Lung (tissue), 12 donors: ENCODE results near the gene ANTXR2. TPM values are rescaled to one million over a fixed set of nuclear protein-coding genes. Genes with fewer than 3 reads are reported as not detected.

Experiments used
- ATAC-seq: fragments of 200-7000 bp; cut with Tn5 transposase; one replicate; pipeline ENCODE4 v1.9.1; 2020; ENCODE audit warnings: moderate number of reproducible peaks; ENCODE audit not compliant: insufficient read depth, low FRiP score
- DNase-seq, 3 donors: peaks; one replicate each; pipeline ENCODE4 v3.0.0-alpha.2; 2013 to 2017
- H3K27ac ChIP-seq, 2 donors: one replicate each; pipeline ENCODE4 v1.5.1; 2013; ENCODE audit warnings: mild to moderate bottlenecking in 2 of 2, moderate library complexity in 2 of 2, control low read depth in 1 of 2, inconsistent platforms in 1 of 2, low read depth in 1 of 2, low read length in 1 of 2
- H3K27me3 ChIP-seq, 3 donors: one replicate each; pipeline ENCODE4 v1.5.1; 2013; ENCODE audit warnings: low read length in 2 of 3; ENCODE audit not compliant: control insufficient read depth in 3 of 3, insufficient read depth in 3 of 3
- H3K36me3 ChIP-seq, 4 donors: one replicate each; pipeline ENCODE4 v1.5.1; 2013; ENCODE audit warnings: low read length in 4 of 4, mild to moderate bottlenecking in 1 of 4, moderate library complexity in 1 of 4; ENCODE audit not compliant: control insufficient read depth in 4 of 4, insufficient read depth in 4 of 4
- H3K4me1 ChIP-seq, 5 donors: one replicate each; pipeline ENCODE4 v1.5.1; 2013; ENCODE audit warnings: low read length in 5 of 5, mild to moderate bottlenecking in 2 of 5, moderate library complexity in 1 of 5; ENCODE audit not compliant: control insufficient read depth in 5 of 5, insufficient read depth in 5 of 5
- H3K4me3 ChIP-seq: one replicate; pipeline ENCODE4 v1.5.1; 2013; ENCODE audit warnings: mild to moderate bottlenecking, control low read depth, moderate library complexity
- H3K9ac ChIP-seq, 2 donors: one replicate each; pipeline ENCODE4 v1.5.1; 2013; ENCODE audit warnings: low read length in 2 of 2, control low read depth in 1 of 2; ENCODE audit not compliant: insufficient read depth in 1 of 2
- H3K9me3 ChIP-seq, 4 donors: one replicate each; pipeline ENCODE4 v1.5.1; 2013; ENCODE audit warnings: low read length in 3 of 4, mild to moderate bottlenecking in 1 of 4, moderate library complexity in 1 of 4; ENCODE audit not compliant: control insufficient read depth in 4 of 4, insufficient read depth in 3 of 4
- WGBS, 2 donors: extraction: QIAGEN DNeasy Blood & Tissue Kit; methylation state at CpG; one replicate each; pipeline ENCODE4 v1.1.7; 2013; 5-methylcytosine and 5-hydroxymethylcytosine counted together
- polyA plus RNA-seq, 2 donors: library from polyadenylated mRNA; stranded (reverse); fragments of 200-250 nt; gene quantifications; one replicate each; pipeline ENCODE4 v1.2.1, GENCODE V29; 2013
- total RNA-seq, 2 donors: library from RNA; depleted of rRNA in 1 of 2; stranded (reverse); fragments of >200 nt in 1 of 2; gene quantifications; one replicate each; pipeline ENCODE4 v1.2.1, GENCODE V29; 2014 to 2021
- TF ChIP-seq, protein P1 (sequence below): IDR thresholded peaks from 2 replicates; pipeline ENCODE4 v1.5.1; 2012; ENCODE audit warnings: mild to moderate bottlenecking; ENCODE audit errors: control extremely low read depth, extremely low read depth
- donor health status: control.
- donor health status: control.
- donor health status: Bipolar disorder and iron deficiency.
- donor health status: healthy.
- donor health status: DM: yes; HTN: yes; CAD: no.

The ANTXR2 gene
- total and polyA plus RNA-seq, 4 donors, result 4.8 to 47.2 (median 28.6) TPM

- Histone ChIP-seq H3K4me1 (peaks cover 0 to 3% (median 0%) of the 10 kb centered on the region in 5 donors), H3K9me3 (no peaks in the 10 kb centered on the region), H3K4me3 (no peak overlapping the region), H3K9ac (no peak overlapping the region), H3K27me3 (no peaks in the 10 kb centered on the region), H3K36me3 (no peaks in the 10 kb centered on the region), H3K27ac (no peak overlapping the region)
- TF ChIP-seq, protein P1, sequence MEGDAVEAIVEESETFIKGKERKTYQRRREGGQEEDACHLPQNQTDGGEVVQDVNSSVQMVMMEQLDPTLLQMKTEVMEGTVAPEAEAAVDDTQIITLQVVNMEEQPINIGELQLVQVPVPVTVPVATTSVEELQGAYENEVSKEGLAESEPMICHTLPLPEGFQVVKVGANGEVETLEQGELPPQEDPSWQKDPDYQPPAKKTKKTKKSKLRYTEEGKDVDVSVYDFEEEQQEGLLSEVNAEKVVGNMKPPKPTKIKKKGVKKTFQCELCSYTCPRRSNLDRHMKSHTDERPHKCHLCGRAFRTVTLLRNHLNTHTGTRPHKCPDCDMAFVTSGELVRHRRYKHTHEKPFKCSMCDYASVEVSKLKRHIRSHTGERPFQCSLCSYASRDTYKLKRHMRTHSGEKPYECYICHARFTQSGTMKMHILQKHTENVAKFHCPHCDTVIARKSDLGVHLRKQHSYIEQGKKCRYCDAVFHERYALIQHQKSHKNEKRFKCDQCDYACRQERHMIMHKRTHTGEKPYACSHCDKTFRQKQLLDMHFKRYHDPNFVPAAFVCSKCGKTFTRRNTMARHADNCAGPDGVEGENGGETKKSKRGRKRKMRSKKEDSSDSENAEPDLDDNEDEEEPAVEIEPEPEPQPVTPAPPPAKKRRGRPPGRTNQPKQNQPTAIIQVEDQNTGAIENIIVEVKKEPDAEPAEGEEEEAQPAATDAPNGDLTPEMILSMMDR, result no peak
- DNase-seq, result no peak
- 87 to 91% methylated on average over 1 of the region's 1 CpG for WGBS, 2 donors
- no peak for ATAC-seq
Observed at GRCh38 chr4:80099671-80100070, 26.6 kb upstream of the ANTXR2 start.

GRCh38 chr4:80098635-80099034, 25.6 kb upstream of the ANTXR2 start:
- Histone ChIP-seq H3K4me3 (no peak overlapping the region), H3K9me3 (no peaks in the 10 kb centered on the region), H3K4me1 (peaks cover 0 to 3% (median 0%) of the 10 kb centered on the region in 5 donors), H3K36me3 (no peaks in the 10 kb centered on the region), H3K27ac (no peak overlapping the region), H3K27me3 (no peaks in the 10 kb centered on the region), H3K9ac (no peak overlapping the region)
- TF ChIP-seq, protein P1, result no peak
- WGBS, 2 donors, result 52 to 74% methylated on average over 1 of the region's 1 CpG
- no peak for ATAC-seq
- no peak for DNase-seq

DNA sequence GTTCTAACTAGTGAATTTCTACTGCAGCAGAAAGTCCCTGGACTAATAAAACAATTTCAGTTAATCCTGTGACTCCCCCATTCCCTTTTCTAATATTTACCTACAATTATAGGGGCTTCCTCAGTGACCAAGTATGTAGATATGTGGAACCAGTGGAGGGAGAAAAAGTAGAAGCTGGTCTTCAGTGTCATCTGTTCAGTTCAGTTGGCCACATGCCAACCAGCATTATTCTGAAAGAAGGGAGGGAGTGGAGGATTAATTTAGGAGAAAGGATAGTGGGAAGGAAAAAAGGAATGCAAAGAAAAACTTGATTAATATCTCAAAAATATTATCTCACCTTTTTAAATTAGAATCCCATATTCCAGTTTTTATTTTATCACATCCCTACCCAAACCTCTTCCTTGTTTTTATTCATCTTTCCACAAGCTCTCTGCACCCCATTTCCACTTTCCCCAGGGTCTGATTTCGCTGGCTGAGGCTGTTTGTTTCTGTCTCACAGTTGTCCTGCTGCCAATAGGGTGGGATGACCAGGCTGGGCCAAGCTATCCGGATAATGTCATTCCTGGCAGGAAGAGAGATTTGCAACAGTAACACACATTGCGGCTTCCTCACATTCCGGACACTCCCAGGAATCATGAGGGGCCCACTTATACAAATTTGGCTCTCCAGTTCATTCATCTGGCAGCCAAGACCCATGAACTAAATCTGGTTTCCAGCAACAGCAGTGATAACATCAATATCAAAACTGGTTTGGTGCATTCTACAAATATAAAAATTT, 24.6 kb upstream of the ANTXR2 start:
- ATAC-seq, result peak; percentile 34
- Histone ChIP-seq H3K27me3 (no peaks in the 10 kb centered on the region), H3K4me3 (no peak overlapping the region), H3K27ac (no peak overlapping the region), H3K4me1 (peaks cover 0 to 3% (median 0%) of the 10 kb centered on the region in 5 donors), H3K9ac (no peak overlapping the region), H3K9me3 (no peaks in the 10 kb centered on the region), H3K36me3 (no peaks in the 10 kb centered on the region)
- WGBS, 2 donors, result 45 to 64% methylated on average over 4 of the region's 4 CpGs
- TF ChIP-seq, protein P1, result no peak
- peak; percentile 31 to 64 (median 62) for DNase-seq
